ENCODE measurements around the gene GPC3.

DNA sequence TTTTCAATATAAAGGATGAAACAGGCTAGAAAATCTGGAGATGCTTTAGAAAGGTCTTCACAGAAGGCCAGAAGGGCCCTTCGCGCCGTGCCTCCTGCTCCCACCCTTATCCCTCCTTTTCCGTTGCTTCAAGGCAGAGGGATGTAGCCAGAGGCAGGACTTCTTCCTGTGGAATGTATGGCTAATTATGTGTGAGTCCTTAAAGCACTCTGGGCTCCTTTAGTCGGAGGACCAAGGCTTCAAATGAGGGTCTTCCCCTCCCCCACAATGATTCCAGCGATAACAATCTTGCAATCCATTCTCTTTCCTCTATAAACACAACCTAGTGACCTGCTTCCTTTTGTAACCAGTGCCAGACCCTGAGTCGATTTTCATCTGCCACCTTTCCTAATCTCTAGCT is 103.5 kb downstream of the GPC3 start:
- TF ChIP-seq NFRKB (IDR thresholded peaks at IDR 0.05) (no peak), BHLHE40 (IDR thresholded peaks at IDR 0.05; ENCODE audit: borderline replicate concordance) (no peak), FOXM1 (IDR thresholded peaks at IDR 0.05; ENCODE audit: borderline replicate concordance) (no peak), SUZ12 (IDR thresholded peaks at IDR 0.05) (no peak), FOXK2 (IDR thresholded peaks at IDR 0.05) (no peak), LEF1 (IDR thresholded peaks at IDR 0.05; ENCODE audit: borderline replicate concordance) (no peak)

Data from HEK293T (cell line).